D721Med (cell line): ENCODE data around the gene FER.

Experiments used
- DNase-seq: peaks from one replicate; pipeline ENCODE4 v3.0.0; 2011; ENCODE audit warnings: low spot score; ENCODE audit not compliant: insufficient read length
- FAIRE-seq: peaks from 2 replicates; lab custom pipeline; 2011; peaks lifted over from hg19 to GRCh38; lab: Jason Lieb, UNC
- TF ChIP-seq, protein P1 (sequence below): IDR thresholded peaks from 2 replicates; pipeline ENCODE4 v1.5.1; 2012; ENCODE audit warnings: mild to moderate bottlenecking, control low read depth; ENCODE audit not compliant: insufficient read depth; ENCODE audit errors: missing control alignments

Gene FER

DNA sequence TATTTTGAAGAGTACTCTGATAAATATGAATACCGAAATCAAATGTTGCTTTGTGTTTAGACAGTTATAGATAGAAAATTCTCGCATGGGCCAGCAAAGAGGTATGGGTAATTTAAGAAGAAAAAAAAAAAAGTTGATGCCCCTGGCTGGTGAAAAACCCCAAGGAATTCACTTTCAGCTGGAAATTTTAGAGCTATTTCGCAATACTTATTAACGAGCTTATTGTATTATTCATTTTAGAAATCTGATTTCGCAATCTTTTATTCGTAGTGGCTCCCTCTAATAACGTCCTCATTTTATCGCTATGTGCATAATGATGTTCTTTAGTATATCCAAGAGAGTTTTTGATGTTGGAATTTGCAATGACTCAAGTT is 18.5 kb upstream of the FER start:
- FAIRE-seq (no peak), DNase-seq (no peak)
- TF ChIP-seq, protein P1, sequence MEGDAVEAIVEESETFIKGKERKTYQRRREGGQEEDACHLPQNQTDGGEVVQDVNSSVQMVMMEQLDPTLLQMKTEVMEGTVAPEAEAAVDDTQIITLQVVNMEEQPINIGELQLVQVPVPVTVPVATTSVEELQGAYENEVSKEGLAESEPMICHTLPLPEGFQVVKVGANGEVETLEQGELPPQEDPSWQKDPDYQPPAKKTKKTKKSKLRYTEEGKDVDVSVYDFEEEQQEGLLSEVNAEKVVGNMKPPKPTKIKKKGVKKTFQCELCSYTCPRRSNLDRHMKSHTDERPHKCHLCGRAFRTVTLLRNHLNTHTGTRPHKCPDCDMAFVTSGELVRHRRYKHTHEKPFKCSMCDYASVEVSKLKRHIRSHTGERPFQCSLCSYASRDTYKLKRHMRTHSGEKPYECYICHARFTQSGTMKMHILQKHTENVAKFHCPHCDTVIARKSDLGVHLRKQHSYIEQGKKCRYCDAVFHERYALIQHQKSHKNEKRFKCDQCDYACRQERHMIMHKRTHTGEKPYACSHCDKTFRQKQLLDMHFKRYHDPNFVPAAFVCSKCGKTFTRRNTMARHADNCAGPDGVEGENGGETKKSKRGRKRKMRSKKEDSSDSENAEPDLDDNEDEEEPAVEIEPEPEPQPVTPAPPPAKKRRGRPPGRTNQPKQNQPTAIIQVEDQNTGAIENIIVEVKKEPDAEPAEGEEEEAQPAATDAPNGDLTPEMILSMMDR: no peak

DNA sequence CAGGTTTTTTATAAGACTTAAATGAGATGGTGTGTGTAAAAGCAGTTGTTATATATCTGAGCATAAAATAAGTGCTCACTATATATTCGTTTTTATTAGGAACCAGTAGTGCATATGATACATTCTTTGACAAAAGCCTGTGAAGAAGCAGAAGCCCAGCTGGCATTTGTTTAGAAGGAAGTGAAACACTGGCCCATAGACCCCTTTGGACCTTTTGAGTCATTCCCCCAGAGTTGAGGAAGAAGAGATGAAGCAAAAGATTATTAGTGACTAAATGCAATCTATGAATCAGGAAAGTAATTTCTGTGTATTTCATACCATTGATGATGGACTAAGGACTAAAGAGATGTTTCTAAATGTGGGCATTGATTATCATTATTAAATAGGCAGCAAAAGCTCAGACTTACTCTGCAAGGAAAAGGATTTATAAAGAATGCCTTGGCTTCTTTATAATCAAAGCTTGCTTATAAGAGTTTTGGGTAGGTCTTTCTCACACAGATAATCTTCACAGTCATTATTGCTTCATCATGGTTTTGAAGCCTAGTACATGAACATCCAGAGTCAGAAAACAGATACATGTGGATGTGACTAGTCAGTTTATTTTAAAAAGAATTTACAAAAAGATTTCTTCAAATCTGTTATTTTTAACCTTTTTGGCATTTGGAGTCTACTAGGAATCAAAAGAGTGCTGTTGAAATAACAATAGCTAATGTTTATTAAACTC is 16.9 kb upstream of the FER start:
- DNase-seq (no peak), FAIRE-seq (no peak)

DNA sequence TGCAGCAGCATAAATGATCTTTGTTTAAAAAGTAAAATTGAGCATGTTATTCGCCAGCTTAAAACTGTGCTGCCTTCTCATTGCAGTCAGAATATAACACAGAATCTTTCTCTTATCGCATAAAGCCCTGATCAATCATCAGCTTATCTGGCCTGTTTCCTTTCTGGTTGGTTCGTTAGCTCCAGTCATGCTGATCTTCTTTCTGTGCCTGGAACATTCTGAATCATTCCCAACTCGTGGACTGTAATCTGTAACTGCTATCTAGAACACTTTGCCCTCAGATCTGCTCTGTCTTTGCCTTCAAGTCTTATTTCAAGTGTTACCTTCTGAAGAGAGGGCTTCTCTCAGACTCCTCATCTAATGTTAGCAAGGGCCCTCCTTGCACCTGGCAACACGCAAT is 11.9 kb upstream of the FER start:
- TF ChIP-seq, protein P1: no peak
- DNase-seq: no peak
- no peak for FAIRE-seq

More for the DNA sequence above, 16.9 kb upstream of the FER start:
- TF ChIP-seq, protein P1: no peak

DNA sequence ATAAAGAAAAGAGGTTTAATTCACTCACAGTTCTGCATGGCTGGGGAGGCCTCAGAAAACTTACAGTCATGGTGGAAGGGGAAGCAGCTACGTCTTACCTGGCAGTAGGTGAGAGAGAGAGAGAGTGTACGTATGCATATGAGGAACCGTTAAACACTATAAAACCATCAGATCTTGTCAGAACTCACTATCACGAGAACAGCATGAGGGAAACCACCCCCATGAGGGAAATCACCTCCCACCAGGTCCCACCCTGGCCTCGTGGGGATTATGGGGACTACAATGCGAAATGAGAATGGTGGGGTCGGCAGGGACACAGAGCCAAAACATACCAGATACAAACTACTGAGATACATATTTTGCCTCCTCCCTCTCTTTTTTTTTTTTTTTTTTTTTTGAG is 10.8 kb upstream of the FER start:
- DNase-seq (no peak), FAIRE-seq (no peak)
- TF ChIP-seq, protein P1: no peak

DNA sequence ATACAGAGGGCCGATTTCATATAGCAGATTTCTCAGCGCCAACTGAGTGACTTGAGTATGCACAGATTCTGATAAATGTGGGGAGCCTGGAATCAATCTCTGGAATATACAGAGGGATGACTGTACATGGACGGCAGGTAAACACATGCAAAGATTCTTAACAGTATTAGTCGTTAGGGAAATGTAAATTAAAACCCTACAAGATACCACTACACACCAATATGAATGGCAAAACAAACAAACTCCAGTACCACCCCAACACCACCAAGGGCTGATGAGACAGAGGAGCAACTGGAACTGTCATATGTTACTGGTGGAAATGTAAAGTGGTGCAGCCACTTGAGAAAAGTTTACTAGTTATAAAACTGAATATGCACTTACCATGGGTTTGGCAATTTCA is 8.3 kb upstream of the FER start:
- TF ChIP-seq, protein P1: no peak
- DNase-seq (no peak), FAIRE-seq (no peak)

DNA sequence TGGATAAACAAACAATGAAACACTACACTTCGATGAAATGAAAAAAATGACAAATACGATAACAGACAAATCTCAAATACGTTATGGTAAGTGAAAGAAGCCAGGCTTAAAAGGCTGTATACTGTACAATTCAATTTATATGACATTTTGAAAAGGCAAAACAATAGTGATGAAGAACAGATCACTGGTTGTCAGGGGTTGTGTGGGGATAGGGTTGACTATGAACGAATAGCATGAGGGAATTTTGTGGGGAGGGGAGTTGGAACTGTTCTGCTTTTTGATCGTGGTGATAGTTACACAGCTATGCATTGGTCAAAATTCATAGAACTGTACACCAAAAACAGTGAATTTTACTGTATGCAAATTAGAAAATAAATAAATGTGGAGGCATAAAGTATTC is 7.8 kb upstream of the FER start:
- TF ChIP-seq, protein P1: no peak
- DNase-seq (no peak), FAIRE-seq (no peak)

DNA sequence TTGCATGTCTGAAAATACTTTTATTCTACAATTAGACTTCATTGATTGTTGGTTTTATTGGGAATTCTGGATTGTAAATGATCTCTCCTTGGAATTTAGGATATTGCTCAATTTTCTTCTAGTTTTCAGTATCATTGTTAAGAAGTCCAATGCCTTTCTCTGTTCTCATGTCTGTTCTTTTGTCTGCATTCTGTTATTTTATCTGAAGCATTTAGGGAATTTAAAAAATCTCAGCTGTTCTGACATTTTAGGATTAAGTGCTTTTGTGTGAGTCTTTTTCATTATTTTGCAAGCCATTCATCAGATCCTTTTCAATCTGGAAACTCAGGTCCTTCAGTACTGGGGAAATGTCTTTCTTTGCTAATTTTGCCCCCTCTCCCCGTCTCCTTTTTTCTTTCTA is 4.4 kb upstream of the FER start:
- DNase-seq: no peak
- TF ChIP-seq, protein P1: no peak
- no peak for FAIRE-seq
